ENCODE results near the gene VWA5A. TPM values are rescaled to one million over a fixed set of nuclear protein-coding genes. Genes with fewer than 3 reads are reported as not detected.

Gene VWA5A
- total RNA-seq, 2 experiments from 2014 or later = 6.9 to 7.7 TPM

DNA sequence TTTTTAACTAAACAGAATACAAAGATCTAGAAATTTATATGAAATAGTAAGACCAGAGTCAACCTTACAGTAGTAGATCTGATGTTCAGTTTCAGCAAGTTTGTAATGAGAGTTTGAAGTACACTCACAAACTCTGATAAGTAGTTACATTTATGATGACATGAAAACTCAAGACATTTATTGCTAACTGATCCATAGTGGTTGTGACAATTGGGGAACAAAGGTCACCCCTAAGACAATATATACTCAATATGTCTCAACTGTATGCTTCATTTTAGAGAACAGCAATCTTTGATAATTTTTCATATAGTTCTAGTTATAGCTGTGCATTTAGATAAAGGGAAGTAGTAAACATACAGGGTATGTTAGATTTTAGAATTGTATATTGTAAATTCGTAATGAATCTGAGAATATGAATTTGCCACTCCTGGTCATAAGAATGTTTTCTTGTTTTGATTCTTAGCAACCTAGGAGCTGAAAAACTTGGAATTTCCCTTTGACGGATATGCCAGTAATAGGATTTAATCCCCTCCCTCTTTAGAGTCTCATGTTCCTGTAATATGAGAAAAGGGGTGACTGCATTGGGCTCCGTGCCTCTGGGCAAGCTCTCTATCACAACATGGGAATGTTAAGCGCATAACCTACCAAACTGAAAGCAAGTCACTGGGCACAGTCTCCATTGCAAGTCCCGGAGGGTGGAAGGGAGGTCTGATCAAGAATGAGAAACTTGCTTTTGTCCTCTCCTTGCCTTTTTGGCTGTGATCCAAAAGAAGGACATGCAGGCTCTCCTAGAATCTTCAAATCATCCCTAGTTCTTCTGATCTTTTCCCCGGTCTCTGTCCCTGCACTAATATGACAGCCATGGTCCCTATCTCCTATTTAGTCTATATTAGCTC, 79.3 kb downstream of the VWA5A start:
- no peak for ATAC-seq (ENCODE audit: low read depth)

GRCh38 chr11:124195189-124195734, 80.0 kb downstream of the VWA5A start:
- no peak overlapping the region for H3K27ac Mint-ChIP-seq
- no peaks in the 10 kb centered on the region for H3K4me1 Mint-ChIP-seq
- H3K36me3 Mint-ChIP-seq = no peaks in the 10 kb centered on the region
- peaks cover 9% of the 10 kb centered on the region for H3K27me3 Mint-ChIP-seq
- H3K9me3 Mint-ChIP-seq = no peaks in the 10 kb centered on the region
- H3K4me3 Mint-ChIP-seq = no peak overlapping the region
- DNase-seq (no peak), ATAC-seq (ENCODE audit: low read depth) (peak; percentile 82)
- POLR2A ChIA-PET = no interaction called here

More for the DNA sequence above, 79.3 kb downstream of the VWA5A start:
- Mint-ChIP-seq H3K27me3 (peaks cover 9% of the 10 kb centered on the region), H3K36me3 (no peaks in the 10 kb centered on the region), H3K27ac (no peak overlapping the region), H3K4me1 (no peaks in the 10 kb centered on the region), H3K9me3 (no peaks in the 10 kb centered on the region), H3K4me3 (no peak overlapping the region)
- no peak for DNase-seq
- POLR2A ChIA-PET = no interaction called here

Other genes with a start within 250 kb of the VWA5A start
- gene TMEM225, start 229.8 kb upstream of the VWA5A start, total RNA-seq = not detected
- gene OR8D4, start 213.3 kb upstream of the VWA5A start, total RNA-seq = not detected
- not detected for gene OR4D5, start 175.8 kb upstream of the VWA5A start, total RNA-seq
- not detected for gene OR6T1, start 171.6 kb upstream of the VWA5A start, total RNA-seq
- gene OR10S1, start 137.7 kb upstream of the VWA5A start, total RNA-seq = not detected
- gene OR10G6, start 120.3 kb upstream of the VWA5A start, total RNA-seq = not detected
- gene OR10G4, start 102.5 kb upstream of the VWA5A start, total RNA-seq = not detected
- not detected for gene OR10G9, start 92.4 kb upstream of the VWA5A start, total RNA-seq
- not detected for gene OR10G8, start 88.7 kb upstream of the VWA5A start, total RNA-seq
- not detected for gene OR10G7, start 74.1 kb upstream of the VWA5A start, total RNA-seq
- not detected for gene OR10D3, start 67.9 kb downstream of the VWA5A start, total RNA-seq
- not detected for gene OR8G1, start 125.6 kb downstream of the VWA5A start, total RNA-seq
- not detected for gene OR8G5, start 140.9 kb downstream of the VWA5A start, total RNA-seq
- not detected for gene OR8D1, start 198.5 kb downstream of the VWA5A start, total RNA-seq
- gene OR8D2, start 204.7 kb downstream of the VWA5A start, total RNA-seq = not detected

Measured in activated naive CD8-positive, alpha-beta T cell treated with anti-CD3 and anti-CD28 coated beads, Interleukin-2, amount 10 ng/mL, durations not matched to agents 7 days and 5 days (primary cell).